ENCODE data around the gene CCDC38.

The CCDC38 gene

DNA sequence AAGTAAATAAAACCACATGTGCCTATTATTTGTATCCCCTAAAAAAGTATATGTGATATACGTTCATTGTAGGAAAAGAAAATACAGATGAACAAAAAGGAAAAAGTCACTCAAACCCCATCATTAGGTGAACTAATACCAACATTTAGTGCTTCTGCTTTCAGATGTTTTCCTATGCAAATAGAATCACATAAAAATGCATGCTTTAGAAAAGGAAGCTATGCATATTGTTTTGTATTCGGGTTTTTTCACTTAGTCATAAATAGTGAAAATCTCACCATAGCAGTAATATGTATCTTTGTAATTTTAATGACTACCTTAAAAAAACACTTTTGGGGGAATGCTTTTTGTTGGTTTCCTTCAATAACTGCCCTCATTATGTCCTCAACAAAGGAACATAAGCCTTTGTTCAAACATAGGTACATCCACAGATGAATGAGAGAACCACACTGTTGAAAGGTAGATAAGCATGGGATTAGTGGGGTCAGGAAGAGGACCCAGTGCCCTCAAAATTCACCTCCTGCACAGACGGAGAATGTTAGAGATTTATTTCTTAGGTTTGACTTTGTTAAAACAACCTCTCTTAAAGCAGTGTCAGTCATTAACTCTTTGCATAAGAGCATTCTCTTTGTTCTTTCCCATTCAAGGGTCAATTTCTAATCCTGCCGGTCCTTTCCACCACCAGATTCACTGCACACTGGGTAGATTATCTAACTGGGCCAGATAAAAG lies 7.2 kb upstream of the CCDC38 start:
- no peak for TF ChIP-seq CTCF (IDR thresholded peaks at IDR 0.05; ENCODE audit: borderline replicate concordance, insufficient read depth, low read depth, low read length)

GRCh38 chr12:95944108-95944704 lies 1.8 kb upstream of the CCDC38 start:
- no peak for TF ChIP-seq CTCF (IDR thresholded peaks at IDR 0.05; ENCODE audit: borderline replicate concordance, insufficient read depth, low read depth, low read length)
- H3K4me3 ChIP-seq (ENCODE audit: low read depth, low read length), result no peak overlapping the region

More for the DNA sequence above, 7.2 kb upstream of the CCDC38 start:
- H3K4me3 ChIP-seq (ENCODE audit: low read depth, low read length), result no peak overlapping the region

DNA sequence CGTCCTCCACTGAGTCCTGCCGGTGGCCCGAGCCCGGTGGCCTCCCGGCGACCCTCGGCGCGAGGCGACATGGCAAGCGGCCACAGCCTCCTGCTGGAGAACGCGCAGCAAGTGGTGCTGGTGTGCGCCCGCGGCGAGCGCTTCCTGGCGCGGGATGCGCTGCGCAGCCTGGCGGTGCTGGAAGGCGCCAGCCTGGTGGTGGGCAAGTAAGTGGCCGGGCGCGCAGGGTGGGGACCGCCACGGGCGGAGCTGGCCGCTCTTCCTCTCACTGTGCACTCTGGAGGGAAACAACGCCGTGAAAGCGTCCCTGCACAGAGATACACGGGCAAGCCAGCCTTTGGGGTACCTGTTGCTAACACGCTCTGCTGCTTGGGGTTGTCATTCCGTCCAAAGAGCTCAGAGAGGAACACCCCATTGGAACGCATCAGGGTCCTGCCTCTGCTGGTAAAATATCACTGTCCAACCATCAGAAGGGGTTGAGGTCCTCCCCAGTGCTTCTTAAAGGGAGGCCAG lies 972 bp upstream of the CCDC38 start, which contains the start of gene AMDHD1:
Gene AMDHD1, plus strand, starts transcription at position 2 of the 513 bp plus-strand sequence. Its CDS starts 68 bp downstream, at position 70.
- H3K4me3 ChIP-seq (ENCODE audit: low read depth, low read length), result peak within 1 kb of the TSS; percentile 66
- TF ChIP-seq CTCF (IDR thresholded peaks at IDR 0.05; ENCODE audit: borderline replicate concordance, insufficient read depth, low read depth, low read length), result peak; percentile 13; the same call in 1 of the 2 replicates

DNA sequence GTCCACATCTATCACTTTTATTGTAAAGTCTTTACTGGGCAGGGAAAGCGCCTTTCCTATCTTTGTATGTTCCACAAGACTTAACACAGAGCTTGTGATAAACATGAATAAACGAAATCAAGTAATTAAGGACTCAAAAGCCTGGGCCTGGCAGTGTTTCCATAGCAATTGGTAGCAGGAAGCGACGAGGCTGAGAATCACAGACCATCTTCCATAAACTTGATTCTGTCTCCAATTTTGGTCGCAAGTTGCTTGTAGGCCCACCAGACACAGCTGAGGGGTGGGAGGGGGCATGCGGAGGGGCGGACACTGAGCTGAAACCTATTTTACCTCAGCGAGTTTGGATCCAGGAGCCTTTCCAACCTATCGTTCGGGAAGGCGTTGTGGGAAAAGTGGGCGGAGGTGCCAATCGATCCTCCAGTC lies 302 bp downstream of the CCDC38 start:
- no peak for TF ChIP-seq CTCF (IDR thresholded peaks at IDR 0.05; ENCODE audit: borderline replicate concordance, insufficient read depth, low read depth, low read length)

DNA sequence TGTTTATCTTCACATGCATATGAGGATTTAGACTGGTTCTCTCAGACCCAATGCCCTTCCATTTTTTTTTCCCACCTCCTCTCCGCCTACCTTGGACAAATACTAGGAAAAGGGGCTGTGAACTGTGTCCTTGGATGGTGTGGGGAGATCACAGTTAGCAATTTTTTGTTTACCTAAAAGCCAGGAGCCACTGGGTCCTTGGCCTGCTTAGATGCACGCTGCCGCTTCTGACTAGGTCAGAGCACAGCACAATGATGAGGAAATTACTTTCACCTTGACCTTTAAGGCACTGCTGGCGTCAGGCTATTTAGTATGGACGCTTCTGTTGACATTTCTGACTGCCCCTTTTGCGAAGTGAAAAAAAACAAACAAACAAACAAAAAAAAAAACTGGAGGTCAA lies 1.9 kb downstream of the CCDC38 start:
- H3K4me3 ChIP-seq (ENCODE audit: low read depth, low read length), result no peak overlapping the region
- no peak for TF ChIP-seq CTCF (IDR thresholded peaks at IDR 0.05; ENCODE audit: borderline replicate concordance, insufficient read depth, low read depth, low read length)

More for the DNA sequence above, 302 bp downstream of the CCDC38 start:
- peak overlapping the region; percentile 66 for H3K4me3 ChIP-seq (ENCODE audit: low read depth, low read length)

DNA sequence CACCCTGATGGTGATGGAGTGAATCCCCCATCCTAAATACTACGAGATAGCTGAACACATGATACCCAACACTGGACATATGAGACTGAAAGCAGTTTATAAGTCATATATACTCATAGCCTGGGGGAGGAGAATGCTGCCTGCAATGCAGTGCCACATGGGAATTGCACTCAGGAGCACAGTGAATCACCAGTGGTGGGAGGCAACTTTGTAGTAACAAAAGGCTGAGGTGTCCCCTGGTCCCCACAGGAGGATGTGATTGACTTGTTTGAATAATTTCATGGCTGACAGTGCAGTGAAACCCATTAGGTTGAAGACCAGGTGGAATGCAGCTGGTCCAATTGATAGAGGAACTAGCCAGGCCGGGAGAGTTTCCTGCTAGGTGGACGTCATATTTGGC lies 20.2 kb downstream of the CCDC38 start:
- no peak overlapping the region for H3K4me3 ChIP-seq (ENCODE audit: low read depth, low read length)
- TF ChIP-seq CTCF (IDR thresholded peaks at IDR 0.05; ENCODE audit: borderline replicate concordance, insufficient read depth, low read depth, low read length), result no peak
